Lower leg skin (tissue), 4 donors: ENCODE data around the gene HEPN1. TPM values are rescaled to one million over a fixed set of nuclear protein-coding genes. Genes with fewer than 3 reads are reported as not detected.

ENCODE experiments used
- DNase-seq, 2 donors: peaks; one replicate each; pipeline ENCODE4 v3.0.0-alpha.2; 2019; ENCODE audit warnings: low spot score in 2 of 2
- H3K4me3 ChIP-seq: fragments of 200-600 bp; sonication (generic); 2 replicates; pipeline ENCODE4 v1.5.1; 2017; ENCODE audit warnings: mild to moderate bottlenecking, low read depth; ENCODE audit not compliant: poor library complexity, severe bottlenecking
- POLR2A ChIP-seq, 2 donors: fragments of 450-650 bp; IDR thresholded peaks; one replicate each; pipeline ENCODE4 v1.6.1; 2016 to 2017; ENCODE audit warnings: antibody characterized with exemption in 2 of 2, mild to moderate bottlenecking in 1 of 2, moderate library complexity in 1 of 2
- WGBS, 2 donors: methylation state at CpG; one replicate each; pipeline ENCODE4 v1.1.5; 2018; 5-methylcytosine and 5-hydroxymethylcytosine counted together
- intact Hi-C: fragments of 100-400 bp; cut with DNase I; formaldehyde crosslinking; loops from one replicate; pipeline ENCODE4 v1.15.0; 2023; ENCODE audit warnings: low total_unique reads
- total RNA-seq, 4 donors: library from RNA; depleted of rRNA; stranded (reverse); fragments of >200 nt; gene quantifications; one replicate each; pipeline ENCODE4 v1.1.0, GENCODE V29; 2016
- TF ChIP-seq, protein P1 (sequence below), 3 donors: fragments of 450-650 bp; IDR thresholded peaks; one replicate each; pipeline ENCODE4 v1.5.1; 2016; ENCODE audit warnings: antibody characterized with exemption in 3 of 3, mild to moderate bottlenecking in 3 of 3, moderate library complexity in 2 of 3

HEPN1 gene
- total RNA-seq, 4 donors from 2014 or later, result not detected

DNA sequence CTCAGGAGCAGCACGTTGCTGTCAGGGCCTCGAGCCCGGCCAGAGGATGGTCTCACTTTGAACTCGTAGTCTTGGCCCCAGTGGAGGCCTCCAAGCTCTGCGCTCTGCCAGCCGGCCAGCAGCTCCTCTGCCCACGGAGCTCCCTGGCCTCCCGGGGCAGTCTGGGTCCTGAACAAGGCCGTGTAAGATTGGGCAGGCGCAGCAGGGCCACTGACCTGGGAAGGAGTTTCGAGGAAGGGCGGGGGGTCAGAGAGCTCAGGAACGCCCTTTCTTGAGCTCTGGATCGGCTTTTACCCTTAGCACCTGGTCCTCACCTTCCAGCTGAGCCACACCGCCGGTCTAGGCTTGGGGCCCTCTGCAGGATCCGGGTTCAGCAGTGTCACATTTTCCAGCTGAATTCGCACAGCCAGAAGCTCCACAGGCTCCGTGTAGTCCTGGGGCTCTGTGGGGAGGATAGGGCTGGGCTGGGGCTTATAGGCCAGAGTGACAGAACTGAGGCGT, 23.5 kb upstream of the HEPN1 start:
- TF ChIP-seq POLR2A (IDR thresholded peaks at IDR 0.05), result no peak
- TF ChIP-seq, protein P1, sequence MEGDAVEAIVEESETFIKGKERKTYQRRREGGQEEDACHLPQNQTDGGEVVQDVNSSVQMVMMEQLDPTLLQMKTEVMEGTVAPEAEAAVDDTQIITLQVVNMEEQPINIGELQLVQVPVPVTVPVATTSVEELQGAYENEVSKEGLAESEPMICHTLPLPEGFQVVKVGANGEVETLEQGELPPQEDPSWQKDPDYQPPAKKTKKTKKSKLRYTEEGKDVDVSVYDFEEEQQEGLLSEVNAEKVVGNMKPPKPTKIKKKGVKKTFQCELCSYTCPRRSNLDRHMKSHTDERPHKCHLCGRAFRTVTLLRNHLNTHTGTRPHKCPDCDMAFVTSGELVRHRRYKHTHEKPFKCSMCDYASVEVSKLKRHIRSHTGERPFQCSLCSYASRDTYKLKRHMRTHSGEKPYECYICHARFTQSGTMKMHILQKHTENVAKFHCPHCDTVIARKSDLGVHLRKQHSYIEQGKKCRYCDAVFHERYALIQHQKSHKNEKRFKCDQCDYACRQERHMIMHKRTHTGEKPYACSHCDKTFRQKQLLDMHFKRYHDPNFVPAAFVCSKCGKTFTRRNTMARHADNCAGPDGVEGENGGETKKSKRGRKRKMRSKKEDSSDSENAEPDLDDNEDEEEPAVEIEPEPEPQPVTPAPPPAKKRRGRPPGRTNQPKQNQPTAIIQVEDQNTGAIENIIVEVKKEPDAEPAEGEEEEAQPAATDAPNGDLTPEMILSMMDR (IDR thresholded peaks at IDR 0.05), result no peak
- 72 to 90% methylated on average over 18 to 19 of the region's 20 CpGs for WGBS, 2 donors
- no peak overlapping the region for H3K4me3 ChIP-seq
- intact Hi-C loops, result no loop called here
- peak in 1 of 2 donors; percentile 82 for DNase-seq

DNA sequence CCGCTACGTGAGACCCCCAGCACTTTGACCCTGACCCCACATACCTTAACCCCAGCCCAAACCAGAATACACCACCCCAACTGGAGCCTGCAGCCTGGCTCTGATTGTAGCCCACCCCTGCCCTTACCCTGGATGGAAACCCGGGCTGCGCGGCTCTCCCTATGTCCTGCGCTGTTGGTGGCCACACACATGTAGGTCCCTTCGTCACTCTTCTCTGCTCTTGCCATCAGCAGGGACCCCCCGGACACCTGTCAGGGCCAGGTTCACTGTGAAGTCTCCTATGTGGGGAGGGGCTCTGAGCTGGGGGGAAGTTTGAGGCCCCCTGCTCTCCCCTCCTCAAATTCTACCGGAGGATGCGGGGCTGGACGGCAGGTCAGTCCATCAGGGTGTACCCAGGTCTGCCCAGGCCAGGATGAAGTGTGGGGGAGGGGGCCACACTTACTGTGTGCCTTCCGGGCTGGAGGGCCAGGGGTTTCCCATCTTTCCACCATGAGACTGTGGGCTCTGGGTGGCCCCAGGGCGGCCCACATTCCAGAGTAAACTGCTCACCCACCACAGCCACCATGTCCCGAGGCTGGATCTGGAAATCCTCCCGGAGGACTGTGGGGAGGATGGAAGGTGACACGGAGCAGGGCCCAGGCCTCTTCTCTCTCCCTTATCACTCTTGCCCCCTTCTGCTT, 22.8 kb upstream of the HEPN1 start:
- DNase-seq, result peak in 1 of 2 donors; percentile 83
- WGBS, 2 donors, result 75 to 81% methylated on average over 13 to 16 of the region's 16 CpGs
- H3K4me3 ChIP-seq, result no peak overlapping the region
- TF ChIP-seq POLR2A (IDR thresholded peaks at IDR 0.05), result no peak
- TF ChIP-seq, protein P1 (IDR thresholded peaks at IDR 0.05), result no peak
- intact Hi-C loops, result no loop called here

DNA sequence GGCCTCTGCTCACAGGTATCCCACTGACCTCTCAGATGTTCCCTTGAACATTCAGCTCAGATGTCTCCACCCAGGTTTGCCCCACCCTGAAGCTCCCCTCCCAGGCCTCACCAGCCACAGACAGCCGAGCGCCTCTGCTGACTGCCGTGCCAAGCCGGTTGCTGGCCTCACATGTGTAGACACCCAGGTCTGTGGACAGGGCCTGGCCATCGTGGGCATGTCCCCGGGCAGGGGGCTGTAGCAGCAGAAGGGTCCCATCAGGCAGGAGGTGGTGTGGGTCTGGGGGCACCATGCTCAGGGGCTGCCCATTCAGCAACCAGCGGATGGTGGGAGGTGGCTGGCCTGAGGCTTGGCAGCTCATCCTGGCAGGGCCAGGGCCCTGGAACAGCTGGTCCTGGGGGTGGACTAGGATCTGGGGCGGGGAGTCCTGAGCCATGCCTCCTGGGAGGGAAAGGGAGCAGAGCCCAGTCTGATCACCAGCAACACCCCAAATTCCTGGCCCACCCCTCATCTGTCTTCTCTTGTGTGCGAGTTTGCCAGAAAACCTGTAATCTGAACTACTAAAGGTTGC, 22.1 kb upstream of the HEPN1 start:
- peak in 1 of 2 donors; percentile 84 for DNase-seq
- WGBS, 2 donors, result 44 to 63% methylated on average over 9 of the region's 9 CpGs
- TF ChIP-seq, protein P1 (IDR thresholded peaks at IDR 0.05), result no peak
- TF ChIP-seq POLR2A (IDR thresholded peaks at IDR 0.05), result no peak
- H3K4me3 ChIP-seq, result peak overlapping the region; percentile 2
- intact Hi-C loops, result no loop called here

DNA sequence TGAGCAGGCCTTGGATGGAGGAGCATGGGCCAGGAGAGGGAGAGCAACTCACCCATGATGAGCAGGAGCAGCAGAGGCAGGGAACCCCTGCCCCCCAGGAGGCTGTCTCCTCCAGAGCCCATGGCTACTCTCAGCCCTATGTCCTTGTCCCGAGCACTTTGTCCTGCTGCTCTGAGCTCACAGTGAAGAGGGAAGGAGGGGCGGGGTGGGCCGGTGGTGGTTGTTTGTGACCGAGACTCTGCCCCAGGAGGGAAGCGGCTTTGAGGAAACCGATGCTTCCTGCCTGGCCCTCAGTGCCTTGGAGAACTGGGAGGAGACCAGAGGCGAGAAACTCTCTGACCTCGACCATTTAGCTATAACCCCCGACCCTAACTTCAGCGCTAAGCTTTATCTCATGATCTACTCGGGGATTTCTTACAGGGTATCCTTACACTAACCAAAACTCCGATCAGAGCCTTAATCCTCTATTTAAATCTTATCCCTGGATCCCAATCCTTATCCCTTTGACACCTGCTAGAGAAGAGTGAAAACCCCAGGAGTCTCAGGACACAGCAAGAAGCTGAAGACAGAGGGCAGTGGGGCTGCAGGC, 21.3 kb upstream of the HEPN1 start, which contains the start of gene ROBO4:
Gene ROBO4, minus strand, starts transcription at position 192 of the 589 bp plus-strand sequence. Its CDS starts 70 bp downstream, at position 122.
- intact Hi-C loops, result no loop called here
- peak within 1 kb of the TSS; percentile 2 for H3K4me3 ChIP-seq
- TF ChIP-seq, protein P1 (IDR thresholded peaks at IDR 0.05), result no peak
- TF ChIP-seq POLR2A (IDR thresholded peaks at IDR 0.05), result no peak
- peak in 1 of 2 donors; percentile 90 for DNase-seq
- 48 to 68% methylated on average over 12 of the region's 12 CpGs for WGBS, 2 donors

DNA sequence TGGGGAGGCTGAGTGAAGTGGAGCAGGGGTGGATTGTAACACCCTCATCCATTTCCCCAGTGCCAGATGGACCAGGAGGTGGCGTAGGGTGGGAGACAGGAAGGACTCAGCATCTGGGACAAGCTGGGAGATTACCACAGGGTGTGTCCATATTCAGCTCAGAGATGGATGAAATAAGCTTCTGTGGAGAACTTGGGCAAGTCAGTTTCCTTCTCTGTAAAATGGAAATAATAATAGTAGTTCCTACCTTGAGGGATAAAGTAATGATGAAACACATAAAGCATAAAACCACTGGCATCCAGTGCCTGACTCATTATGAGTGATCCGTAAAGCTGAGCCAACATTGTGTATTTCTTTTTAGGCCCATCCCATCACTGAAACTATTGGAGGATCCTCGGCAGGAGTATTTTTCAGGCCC, 20.8 kb upstream of the HEPN1 start:
- no peak for TF ChIP-seq POLR2A (IDR thresholded peaks at IDR 0.05)
- TF ChIP-seq, protein P1 (IDR thresholded peaks at IDR 0.05), result no peak
- H3K4me3 ChIP-seq, result no peak overlapping the region
- WGBS, 2 donors, result 36 to 42% methylated on average over 3 of the region's 3 CpGs
- intact Hi-C loops, result no loop called here
- DNase-seq, result peak in 1 of 2 donors; percentile 82
